ENCODE results near the gene MYZAP.

GRCh38 chr15:57614241-57614640, 22.5 kb downstream of the MYZAP start:
- TF ChIP-seq CTCF (IDR thresholded peaks at IDR 0.05; ENCODE audit: insufficient read depth, low read length), result no peak
- no peak for TF ChIP-seq POLR2AphosphoS5 (IDR thresholded peaks at IDR 0.05; ENCODE audit: low read depth)
- TF ChIP-seq REST (IDR thresholded peaks at IDR 0.05; ENCODE audit: insufficient replicate concordance, low read depth), result no peak
- no peak for TF ChIP-seq GABPA (IDR thresholded peaks at IDR 0.05; ENCODE audit: low read depth)
- TF ChIP-seq SPI1 (IDR thresholded peaks at IDR 0.05; ENCODE audit: borderline replicate concordance, low read depth), result no peak

Measured in HL-60 (cell line).